IMR-90 (cell line): ENCODE results near the gene SERPINA12. TPM values are rescaled to one million over a fixed set of nuclear protein-coding genes. Genes with fewer than 3 reads are reported as not detected.

Experiments
- ATAC-seq: fragments of 200-7000 bp; cut with Tn5 transposase; 2 replicates; pipeline ENCODE4 v1.9.1; 2020; ENCODE audit warnings: low read depth, mild to moderate bottlenecking, moderate library complexity
- BruUV-seq: library from RNA; stranded (reverse); fragments of 400-500 nt; replicated peaks from 2 replicates; lab custom pipeline; 2021; lab: Mats Ljungman, UMichigan
- CTCF ChIA-PET: fragments of 300-600 bp; formaldehyde crosslinking; extraction: SDS; loops from one replicate; lab custom pipeline; 2021; ENCODE audit warnings: antibody characterized with exemption; lab: Yijun Ruan, JAX
- POLR2A ChIA-PET: fragments of 300-600 bp; sonication (Branson Sonifier 250); formaldehyde crosslinking; loops from one replicate; lab custom pipeline; 2022; ENCODE audit warnings: antibody characterized with exemption; ENCODE audit not compliant: unreplicated experiment; lab: Charles Lee
- DNase-seq: peaks from one replicate; pipeline ENCODE4 v3.0.0; 2013
- H2AFZ ChIP-seq: replicated peaks from 2 replicates; pipeline ENCODE3; 2013; ENCODE audit warnings: low read length, mild to moderate bottlenecking; ENCODE audit not compliant: poor library complexity
- H2AK5ac ChIP-seq: 2 replicates; pipeline ENCODE4 v1.6.1; 2013; ENCODE audit warnings: low read depth, low read length, inconsistent platforms
- H2AK9ac ChIP-seq: replicated peaks from 2 replicates; pipeline ENCODE3; 2013; ENCODE audit warnings: mild to moderate bottlenecking, low read depth, low read length, moderate library complexity; ENCODE audit not compliant: poor library complexity
- H2BK120ac ChIP-seq: 2 replicates; pipeline ENCODE4 v1.6.1; 2013; ENCODE audit warnings: low read depth, low read length, inconsistent platforms
- H2BK15ac ChIP-seq: 3 replicates; pipeline ENCODE4 v1.6.1; 2013; ENCODE audit warnings: low read depth, low read length, inconsistent platforms
- H2BK20ac ChIP-seq: 2 replicates; pipeline ENCODE4 v1.6.1; 2013; ENCODE audit warnings: low read depth, mild to moderate bottlenecking, inconsistent platforms, low read length, moderate library complexity
- H2BK5ac ChIP-seq: 2 replicates; pipeline ENCODE4 v1.6.1; 2013; ENCODE audit warnings: mild to moderate bottlenecking, low read depth, low read length, inconsistent platforms; ENCODE audit not compliant: poor library complexity, severe bottlenecking
- H3K14ac ChIP-seq: replicated peaks from 2 replicates; pipeline ENCODE4 v1.6.1; 2013; ENCODE audit warnings: low read depth, low read length, inconsistent platforms
- H3K18ac ChIP-seq: 2 replicates; pipeline ENCODE4 v1.6.1; 2013; ENCODE audit warnings: low read depth, low read length, control low read depth
- H3K23ac ChIP-seq: 2 replicates; pipeline ENCODE4 v1.6.1; 2013; ENCODE audit warnings: low read depth, low read length, inconsistent platforms
- H3K27ac ChIP-seq: 2 replicates; pipeline ENCODE4 v1.5.1; 2013; ENCODE audit warnings: mild to moderate bottlenecking, control low read depth, low read length; ENCODE audit not compliant: insufficient read depth
- H3K27me3 ChIP-seq: 2 replicates; pipeline ENCODE4 v1.6.1; 2013; ENCODE audit warnings: low read length; ENCODE audit not compliant: control insufficient read depth, insufficient read depth
- H3K36me3 ChIP-seq: 2 replicates; pipeline ENCODE4 v1.6.1; 2013; ENCODE audit warnings: low read length, mixed read lengths; ENCODE audit not compliant: control insufficient read depth, insufficient read depth
- H3K4ac ChIP-seq: 2 replicates; pipeline ENCODE4 v1.6.1; 2013; ENCODE audit warnings: low read depth, low read length, inconsistent platforms
- H3K4me1 ChIP-seq: 2 replicates; pipeline ENCODE4 v1.6.1; 2013; ENCODE audit warnings: low read length, mixed read lengths; ENCODE audit not compliant: control insufficient read depth, insufficient read depth
- H3K4me2 ChIP-seq: 2 replicates; pipeline ENCODE4 v1.6.1; 2013; ENCODE audit warnings: low read depth, mild to moderate bottlenecking, control low read depth, low read length, moderate library complexity
- H3K4me3 ChIP-seq: 2 replicates; pipeline ENCODE4 v1.5.1; 2013; ENCODE audit warnings: low read depth, mild to moderate bottlenecking, control low read depth, low read length, moderate library complexity; ENCODE audit not compliant: insufficient read depth
- H3K56ac ChIP-seq: 2 replicates; pipeline ENCODE4 v1.6.1; 2013; ENCODE audit warnings: low read length, inconsistent platforms; ENCODE audit not compliant: insufficient read depth; ENCODE audit errors: extremely low read depth
- H3K79me1 ChIP-seq, 2 experiments: 2 replicates each; pipeline ENCODE4 v1.6.1; 2013; ENCODE audit warnings: low read length in 2 of 2, inconsistent platforms in 1 of 2, low read depth in 1 of 2
- H3K9ac ChIP-seq: 2 replicates; pipeline ENCODE4 v1.6.1; 2013; ENCODE audit warnings: low read depth, low read length, control low read depth
- H3K9me1 ChIP-seq: 2 replicates; pipeline ENCODE4 v1.6.1; 2013; ENCODE audit warnings: low read length, inconsistent platforms; ENCODE audit not compliant: insufficient read depth
- H3K9me3 ChIP-seq: 2 replicates; pipeline ENCODE4 v1.6.1; 2013; ENCODE audit warnings: low read length; ENCODE audit not compliant: control insufficient read depth, insufficient read depth
- H4K20me1 ChIP-seq: 2 replicates; pipeline ENCODE4 v1.6.1; 2013; ENCODE audit warnings: low read length, inconsistent platforms; ENCODE audit not compliant: insufficient read depth
- H4K5ac ChIP-seq: 2 replicates; pipeline ENCODE4 v1.6.1; 2013; ENCODE audit warnings: mild to moderate bottlenecking, low read depth, low read length, control low read depth
- H4K8ac ChIP-seq, 2 experiments: 2 replicates each; pipeline ENCODE4 v1.6.1; 2013; ENCODE audit warnings: low read depth in 2 of 2, low read length in 2 of 2, control low read depth in 1 of 2, inconsistent platforms in 1 of 2
- H4K91ac ChIP-seq: 2 replicates; pipeline ENCODE4 v1.6.1; 2013; ENCODE audit warnings: low read depth, low read length, inconsistent platforms; ENCODE audit not compliant: insufficient read depth
- CEBPB ChIP-seq: IDR thresholded peaks from 2 replicates; pipeline ENCODE4 v1.6.1; 2012; ENCODE audit warnings: low read depth, low read length, improper control_type of control experiment
- WGBS, 2 experiments: methylation state at CpG; one replicate each; pipeline versions ENCODE4 v1.1.5 to v1.1.7; 2013; ENCODE audit warnings: missing lambda C conversion rate in 2 of 2; ENCODE audit not compliant: insufficient read length in 1 of 2; ENCODE audit errors: extremely low coverage in 2 of 2; 5-methylcytosine and 5-hydroxymethylcytosine counted together
- dilution Hi-C: fragments of 300-500 bp; cut with HindIII; formaldehyde crosslinking; loops from one replicate; pipeline ENCODE4 v1.14.3; 2018; ENCODE audit warnings: low sequenced_read_pairs; ENCODE audit not compliant: unreplicated experiment
- in situ Hi-C: fragments of 300-500 bp; cut with MboI; formaldehyde crosslinking; loops from 3 replicates; pipeline ENCODE4 v1.14.3; 2019; ENCODE audit warnings: low sequenced_read_pairs, inconsistent platforms, mixed read lengths
- intact Hi-C: fragments of 100-400 bp; cut with micrococcal nuclease; formaldehyde crosslinking; loops from 2 replicates; pipeline ENCODE4 v1.10.0; 2022
- polyA plus RNA-seq, 3 experiments: library from polyadenylated mRNA; depleted of rRNA; stranded (reverse); fragments of >200 nt; gene quantifications; 2 replicates each; pipeline ENCODE4 v1.2.3, GENCODE V29; 2012; ENCODE audit warnings: low replicate concordance in 1 of 3
- total RNA-seq: library from RNA; depleted of rRNA; stranded (reverse); fragments of >200 nt; gene quantifications from 2 replicates; pipeline ENCODE4 v1.2.3, GENCODE V29; 2012

Gene SERPINA12
- total and polyA plus RNA-seq, 2 of the 4 experiments (the other 2 are of a cell fraction), result not detected

DNA sequence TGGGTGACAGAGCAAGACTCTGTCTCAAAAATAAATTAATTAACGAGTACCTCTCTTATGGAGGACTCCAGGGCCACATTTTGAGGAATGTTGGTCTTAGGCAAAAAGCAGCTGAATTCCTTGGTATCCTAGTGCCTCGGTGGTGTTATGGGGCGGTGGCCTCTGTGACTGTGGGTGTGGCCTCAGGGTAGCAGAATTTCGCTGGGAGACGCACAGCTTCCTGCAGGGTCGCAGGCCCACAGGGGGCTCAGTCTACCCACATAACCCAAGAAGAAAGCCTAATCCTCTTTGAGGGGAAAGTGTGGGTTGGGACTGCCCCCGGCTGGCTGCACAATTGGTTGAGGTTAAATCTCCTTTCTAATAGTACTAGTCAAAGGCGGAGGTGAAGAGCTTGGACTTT is 40.8 kb upstream of the SERPINA12 start:
- Histone ChIP-seq H3K9me1 (no peaks in the 10 kb centered on the region), H3K79me1 (no peaks in the 10 kb centered on the region), H3K4me1 (no peaks in the 10 kb centered on the region), H3K4me3 (no peak overlapping the region), H4K8ac (no peak overlapping the region), H3K23ac (no peak overlapping the region), H2BK5ac (no peak overlapping the region), H2AK5ac (no peak overlapping the region), H3K14ac (no peak overlapping the region), H3K36me3 (no peaks in the 10 kb centered on the region), H4K5ac (no peak overlapping the region), H2BK15ac (no peak overlapping the region), H3K27me3 (no peaks in the 10 kb centered on the region; the same call in 1 of the 2 replicates), H3K9me3 (0 out of 2 replicates have a peak, but pooled peaks cover 4% of the 10 kb centered on the region), H2AK9ac (no peak overlapping the region), H3K18ac (no peak overlapping the region), H4K20me1 (no peaks in the 10 kb centered on the region), H2AFZ (no peak overlapping the region), H3K27ac (no peak overlapping the region), H3K4ac (no peak overlapping the region), H3K9ac (no peak overlapping the region), H4K91ac (no peak overlapping the region), H2BK20ac (no peak overlapping the region), H3K56ac (no peak overlapping the region), H3K4me2 (no peak overlapping the region), H2BK120ac (no peak overlapping the region)
- dilution Hi-C loops (no loop called here), in situ Hi-C loops (no loop called here), intact Hi-C loops (loop anchor here (5.0 kb wide), 1 partner anchor 118 kb away; no protein-coding TSS in a partner anchor)
- no peak for TF ChIP-seq CEBPB
- ChIA-PET POLR2A (no interaction called here), CTCF (no interaction called here)
- no TSS peak for BruUV-seq
- no CpG with 5 or more reads among the region's 8 CpGs for WGBS, 2 experiments
- no peak for ATAC-seq
- no peak for DNase-seq
